Measurements from ENCODE around the gene ELF3. TPM values are rescaled to one million over a fixed set of nuclear protein-coding genes. Genes with fewer than 3 reads are reported as not detected.

Gene ELF3
- polyA plus RNA-seq, 1 donor from 2014 or later: 0.26 TPM

DNA sequence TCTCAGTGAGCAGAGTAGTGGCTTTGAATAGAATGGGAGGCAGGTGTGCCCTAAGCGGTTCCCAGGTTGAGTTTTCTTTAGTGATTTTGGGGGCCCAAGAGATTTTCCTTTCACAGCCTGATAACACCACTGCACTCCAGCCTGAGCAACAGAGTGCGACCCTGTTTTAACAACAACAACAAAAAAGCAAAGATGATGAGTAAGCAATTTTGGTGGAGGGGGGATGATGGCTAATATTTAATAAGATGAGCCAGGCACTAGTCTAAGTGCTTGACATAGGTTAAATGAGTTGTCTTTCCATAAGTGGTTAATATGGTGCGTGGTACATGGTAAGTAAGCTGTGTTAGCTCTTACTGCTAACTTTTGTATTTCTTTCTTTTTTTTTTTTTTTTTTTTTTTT lies 25.9 kb upstream of the ELF3 start:
- H3K27me3 ChIP-seq (ENCODE audit: insufficient read depth, low read depth, low read length): no peaks in the 10 kb centered on the region
- no peaks in the 10 kb centered on the region for H4K20me1 ChIP-seq (ENCODE audit: insufficient read depth)
- no peak overlapping the region for H3K9ac ChIP-seq (ENCODE audit: low read length)
- H3K9me2 ChIP-seq (ENCODE audit: insufficient read depth, low read length): no peaks in the 10 kb centered on the region
- H3K4me3 ChIP-seq (ENCODE audit: low read length): peak overlapping the region; percentile 74
- no peaks in the 10 kb centered on the region for H3K36me3 ChIP-seq (ENCODE audit: insufficient read depth, low read length)
- no peak for TF ChIP-seq SMC3 (conservative IDR thresholded peaks at IDR 0.05; ENCODE audit: poor library complexity)
- TF ChIP-seq EZH2 (IDR thresholded peaks at IDR 0.05; ENCODE audit: borderline replicate concordance, insufficient read depth, low read length, poor library complexity, severe bottlenecking): no peak
- no peak for TF ChIP-seq MXI1 (conservative IDR thresholded peaks at IDR 0.05; ENCODE audit: poor library complexity, severe bottlenecking)
- TF ChIP-seq REST (IDR thresholded peaks at IDR 0.05; ENCODE audit: borderline replicate concordance): no peak
- TF ChIP-seq, protein P1, sequence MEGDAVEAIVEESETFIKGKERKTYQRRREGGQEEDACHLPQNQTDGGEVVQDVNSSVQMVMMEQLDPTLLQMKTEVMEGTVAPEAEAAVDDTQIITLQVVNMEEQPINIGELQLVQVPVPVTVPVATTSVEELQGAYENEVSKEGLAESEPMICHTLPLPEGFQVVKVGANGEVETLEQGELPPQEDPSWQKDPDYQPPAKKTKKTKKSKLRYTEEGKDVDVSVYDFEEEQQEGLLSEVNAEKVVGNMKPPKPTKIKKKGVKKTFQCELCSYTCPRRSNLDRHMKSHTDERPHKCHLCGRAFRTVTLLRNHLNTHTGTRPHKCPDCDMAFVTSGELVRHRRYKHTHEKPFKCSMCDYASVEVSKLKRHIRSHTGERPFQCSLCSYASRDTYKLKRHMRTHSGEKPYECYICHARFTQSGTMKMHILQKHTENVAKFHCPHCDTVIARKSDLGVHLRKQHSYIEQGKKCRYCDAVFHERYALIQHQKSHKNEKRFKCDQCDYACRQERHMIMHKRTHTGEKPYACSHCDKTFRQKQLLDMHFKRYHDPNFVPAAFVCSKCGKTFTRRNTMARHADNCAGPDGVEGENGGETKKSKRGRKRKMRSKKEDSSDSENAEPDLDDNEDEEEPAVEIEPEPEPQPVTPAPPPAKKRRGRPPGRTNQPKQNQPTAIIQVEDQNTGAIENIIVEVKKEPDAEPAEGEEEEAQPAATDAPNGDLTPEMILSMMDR (IDR thresholded peaks at IDR 0.05; ENCODE audit: poor library complexity, severe bottlenecking): no peak
- TF ChIP-seq POLR2AphosphoS5 (IDR thresholded peaks at IDR 0.05): no peak
- no peak for TF ChIP-seq EP300 (conservative IDR thresholded peaks at IDR 0.05; ENCODE audit: poor library complexity, severe bottlenecking)
- TF ChIP-seq TAF1 (IDR thresholded peaks at IDR 0.05; ENCODE audit: low read depth): no peak
- no peak for TF ChIP-seq RAD21 (conservative IDR thresholded peaks at IDR 0.05)
- H3K79me2 ChIP-seq (replicated peaks; ENCODE audit: insufficient read depth, low read length): peaks cover 29% of the 10 kb centered on the region
- no peak overlapping the region for H2AFZ ChIP-seq (ENCODE audit: low read depth, low read length)
- no peak overlapping the region for H3K27ac ChIP-seq (ENCODE audit: low read length)
- H3K9me3 ChIP-seq (ENCODE audit: low read length): no peaks in the 10 kb centered on the region
- no peak overlapping the region for H3K4me2 ChIP-seq (ENCODE audit: low read length)
- H3F3A ChIP-seq (ENCODE audit: insufficient read depth, low read length, poor library complexity, severe bottlenecking): no peaks in the 10 kb centered on the region

- no peaks in the 10 kb centered on the region for H3F3A ChIP-seq (ENCODE audit: insufficient read depth, low read length, poor library complexity, severe bottlenecking)
- no peak for TF ChIP-seq SMC3 (conservative IDR thresholded peaks at IDR 0.05; ENCODE audit: poor library complexity)
- no peak for TF ChIP-seq POLR2AphosphoS5 (IDR thresholded peaks at IDR 0.05)
- no peak for TF ChIP-seq EZH2 (IDR thresholded peaks at IDR 0.05; ENCODE audit: borderline replicate concordance, insufficient read depth, low read length, poor library complexity, severe bottlenecking)
- TF ChIP-seq, protein P1 (IDR thresholded peaks at IDR 0.05; ENCODE audit: poor library complexity, severe bottlenecking): no peak
- TF ChIP-seq REST (IDR thresholded peaks at IDR 0.05; ENCODE audit: borderline replicate concordance): no peak
- TF ChIP-seq TAF1 (IDR thresholded peaks at IDR 0.05; ENCODE audit: low read depth): no peak
- no peak for TF ChIP-seq EP300 (conservative IDR thresholded peaks at IDR 0.05; ENCODE audit: poor library complexity, severe bottlenecking)
- no peak for TF ChIP-seq MXI1 (conservative IDR thresholded peaks at IDR 0.05; ENCODE audit: poor library complexity, severe bottlenecking)
- no peak for TF ChIP-seq RAD21 (conservative IDR thresholded peaks at IDR 0.05)
- no peaks in the 10 kb centered on the region for H4K20me1 ChIP-seq (ENCODE audit: insufficient read depth)
These were observed 25.0 kb upstream of the ELF3 start for GRCh38 chr1:201985355-201985754.

More at GRCh38 chr1:201985355-201985754, 25.0 kb upstream of the ELF3 start:
- Histone ChIP-seq H3K79me2 (replicated peaks; ENCODE audit: insufficient read depth, low read length) (peaks cover 29% of the 10 kb centered on the region), H3K9me2 (ENCODE audit: insufficient read depth, low read length) (no peaks in the 10 kb centered on the region), H3K9me3 (ENCODE audit: low read length) (no peaks in the 10 kb centered on the region), H3K9ac (ENCODE audit: low read length) (no peak overlapping the region), H3K4me3 (ENCODE audit: low read length) (no peak overlapping the region), H3K27ac (ENCODE audit: low read length) (no peak overlapping the region), H2AFZ (ENCODE audit: low read depth, low read length) (no peak overlapping the region), H3K4me2 (ENCODE audit: low read length) (no peak overlapping the region), H3K27me3 (ENCODE audit: insufficient read depth, low read depth, low read length) (no peaks in the 10 kb centered on the region), H3K36me3 (ENCODE audit: insufficient read depth, low read length) (peaks cover 4% of the 10 kb centered on the region)

All from neural cell (in vitro differentiated cells).